GM12878 (cell line): Measurements from ENCODE around the gene CLN6. TPM values are rescaled to one million over a fixed set of nuclear protein-coding genes. Genes with fewer than 3 reads are reported as not detected.

Experiments
- ATF7 ChIP-seq: fragments of 450-650 bp; IDR thresholded peaks from 2 replicates; pipeline ENCODE4 v1.6.1; 2016; ENCODE audit warnings: low read depth, mild to moderate bottlenecking
- BCL3 ChIP-seq: IDR thresholded peaks from 2 replicates; pipeline ENCODE4 v1.6.1; 2011; ENCODE audit warnings: borderline replicate concordance, low read depth, mild to moderate bottlenecking, moderate library complexity, low read length; ENCODE audit not compliant: insufficient read depth, poor library complexity, severe bottlenecking
- BMI1 ChIP-seq: fragments of 450-650 bp; IDR thresholded peaks from 2 replicates; pipeline ENCODE4 v1.6.1; 2016; ENCODE audit warnings: mild to moderate bottlenecking, moderate library complexity, borderline replicate concordance
- GATAD2B ChIP-seq: fragments of 450-650 bp; conservative IDR thresholded peaks from 2 replicates; pipeline ENCODE4 v1.6.1; 2017; ENCODE audit warnings: low read depth, mild to moderate bottlenecking, moderate library complexity
- IKZF1 ChIP-seq: fragments of 450-650 bp; conservative IDR thresholded peaks from 2 replicates; pipeline ENCODE4 v1.6.1; 2017; ENCODE audit warnings: antibody characterized with exemption, mild to moderate bottlenecking
- JUNB ChIP-seq: IDR thresholded peaks from 2 replicates; pipeline ENCODE4 v1.6.1; 2016; ENCODE audit warnings: antibody characterized with exemption, mild to moderate bottlenecking
- KLF5 ChIP-seq: fragments of 450-650 bp; IDR thresholded peaks from 2 replicates; pipeline ENCODE4 v1.6.1; 2014; ENCODE audit warnings: mild to moderate bottlenecking; ENCODE audit not compliant: partially characterized antibody
- MEF2B ChIP-seq: fragments of 450-650 bp; IDR thresholded peaks from 2 replicates; pipeline ENCODE4 v1.6.1; 2018; ENCODE audit warnings: mild to moderate bottlenecking, moderate library complexity; ENCODE audit not compliant: partially characterized antibody, poor library complexity, severe bottlenecking
- MTA3 ChIP-seq: IDR thresholded peaks from 2 replicates; pipeline ENCODE4 v1.6.1; 2012; ENCODE audit warnings: low read length, inconsistent platforms, borderline replicate concordance
- NBN ChIP-seq: fragments of 450-650 bp; IDR thresholded peaks from 2 replicates; pipeline ENCODE4 v1.6.1; 2016
- RCOR1 ChIP-seq: conservative IDR thresholded peaks from 2 replicates; pipeline ENCODE4 v1.6.1; 2012; ENCODE audit warnings: low read depth, low read length, improper control_type of control experiment
- RELA ChIP-seq: fragments of 450-650 bp; IDR thresholded peaks from 2 replicates; pipeline ENCODE4 v1.8.0; 2014; ENCODE audit warnings: borderline replicate concordance; ENCODE audit not compliant: partially characterized antibody
- SKIL ChIP-seq: fragments of 450-650 bp; IDR thresholded peaks from 2 replicates; pipeline ENCODE4 v1.6.1; 2017; ENCODE audit warnings: mild to moderate bottlenecking, low read depth, inconsistent platforms; ENCODE audit not compliant: poor library complexity, severe bottlenecking
- SMC3 ChIP-seq: IDR thresholded peaks from 2 replicates; pipeline ENCODE4 v1.6.1; 2011; ENCODE audit warnings: low read length, improper control_type of control experiment, borderline replicate concordance
- TBL1XR1 ChIP-seq: IDR thresholded peaks from 2 replicates; pipeline ENCODE4 v1.6.1; 2012; ENCODE audit warnings: low read depth, low read length, improper control_type of control experiment
- WRNIP1 ChIP-seq: IDR thresholded peaks from 2 replicates; pipeline ENCODE4 v1.6.1; 2011; ENCODE audit warnings: low read depth, low read length, improper control_type of control experiment, borderline replicate concordance
- YY1 ChIP-seq: IDR thresholded peaks from 2 replicates; pipeline ENCODE4 v1.6.1; 2011; ENCODE audit warnings: low read depth, mild to moderate bottlenecking, low read length
- ZNF384 ChIP-seq: IDR thresholded peaks from 2 replicates; pipeline ENCODE4 v1.6.1; 2012; ENCODE audit warnings: low read depth, mild to moderate bottlenecking, low read length, improper control_type of control experiment, borderline replicate concordance
- ZNF592 ChIP-seq: fragments of 450-650 bp; IDR thresholded peaks from 2 replicates; pipeline ENCODE4 v1.6.1; 2017; ENCODE audit warnings: mild to moderate bottlenecking, moderate library complexity
- polyA plus RNA-seq, 11 experiments: library from polyadenylated mRNA; depleted of rRNA in 4 of 11; unstranded in 6 of 11; stranded (reverse) in 5 of 11; fragments of >200 nt; fragmentation: Nextera tagmentation in 4 of 11; fragmentation: Illumina TruSeq in 1 of 11; extraction: Ambion mirVana in 4 of 11; extraction: Trizol in 1 of 11; gene quantifications; 1 replicate in 1 of 11; 2 replicates in 10 of 11; pipeline versions ENCODE4 v1.2.1 to v1.2.3, GENCODE V29; 2011 to 2016; ENCODE audit warnings: inconsistent platforms in 2 of 11, missing spikeins in 2 of 11, low read depth in 1 of 11
- total RNA-seq, 4 experiments: library from RNA; depleted of rRNA in 3 of 4; stranded (reverse); fragments of >200 nt in 3 of 4; fragmentation: Illumina TruSeq in 1 of 4; extraction: Trizol in 1 of 4; gene quantifications; 2 replicates each; pipeline versions ENCODE4 v1.2.1 to v1.2.3, GENCODE V29; 2013 to 2021

Gene CLN6
- total and polyA plus RNA-seq, 10 of the 15 experiments (the other 5 are each of a cell fraction or from before 2014, with no cell fraction given) = 0.74 to 69.0 (median 30.3) TPM

- TF ChIP-seq MTA3 (no peak), IKZF1 (peak; percentile 84), KLF5 (peak; percentile 74), YY1 (peak; percentile 38), SKIL (peak; percentile 5), RELA (peak; percentile 79), ZNF384 (no peak), JUNB (no peak), RCOR1 (peak; percentile 52; the same call in 1 of the 2 replicates), BCL3 (peak; percentile 17), WRNIP1 (no peak), SMC3 (no peak), BMI1 (no peak), MEF2B (peak; percentile 32), ZNF592 (0 out of 2 replicates have a peak, but pooled peaks have one; percentile 34), TBL1XR1 (peak; percentile 40; the same call in 1 of the 2 replicates), GATAD2B (peak; percentile 88), NBN (peak; percentile 96), ATF7 (0 out of 2 replicates have a peak, but pooled peaks have one; percentile 31)
These were observed 48.2 kb upstream of the CLN6 start, which contains the start of gene FEM1B (continued) for GRCh38 chr15:68277603-68278344.
